Measurements from ENCODE around the gene ACOXL.
"Not testable (repeated sequence)": the region's sequence is repeated elsewhere in the genome, so short reads cannot be mapped to it uniquely, and the experiment has no call there.

The ACOXL gene

GRCh38 chr2:111048856-111049768 lies 316.7 kb downstream of the ACOXL start:
- no peak for DNase-seq

GRCh38 chr2:111049792-111050640 lies 317.6 kb downstream of the ACOXL start:
- DNase-seq, result no peak

GRCh38 chr2:111050701-111051376 lies 318.5 kb downstream of the ACOXL start:
- no peak for DNase-seq

- no peak for DNase-seq
These were observed 320.2 kb downstream of the ACOXL start for GRCh38 chr2:111052621-111053020.

GRCh38 chr2:111053266-111053665 lies 320.9 kb downstream of the ACOXL start:
- DNase-seq, result no peak

- DNase-seq, result no peak
These were observed 321.6 kb downstream of the ACOXL start for GRCh38 chr2:111053825-111054515.

- DNase-seq, result no peak
These were observed 322.7 kb downstream of the ACOXL start for GRCh38 chr2:111054791-111055691.

- DNase-seq, result no peak
These were observed 323.4 kb downstream of the ACOXL start for GRCh38 chr2:111055735-111056134.

- no peak for DNase-seq
These were observed 324.7 kb downstream of the ACOXL start for GRCh38 chr2:111057045-111057444.

GRCh38 chr2:111057721-111058120 lies 325.3 kb downstream of the ACOXL start:
- DNase-seq, result no peak

GRCh38 chr2:111058264-111058663 lies 325.9 kb downstream of the ACOXL start:
- no peak for DNase-seq

GRCh38 chr2:111061191-111061590 lies 328.8 kb downstream of the ACOXL start:
- no peak for DNase-seq

GRCh38 chr2:111062417-111062816 lies 330.0 kb downstream of the ACOXL start:
- DNase-seq, result no peak

GRCh38 chr2:111066062-111066593 lies 333.8 kb downstream of the ACOXL start:
- no peak for DNase-seq

- peak; percentile 10 for DNase-seq
These were observed 336.2 kb downstream of the ACOXL start for GRCh38 chr2:111068435-111069058.

GRCh38 chr2:111069722-111070121 lies 337.3 kb downstream of the ACOXL start:
- DNase-seq, result no peak

- DNase-seq, result no peak
These were observed 339.3 kb downstream of the ACOXL start for GRCh38 chr2:111071600-111072171.

GRCh38 chr2:111072220-111072871 lies 340.0 kb downstream of the ACOXL start:
- no peak for DNase-seq

GRCh38 chr2:111082659-111083058 lies 350.3 kb downstream of the ACOXL start:
- DNase-seq, result not testable (repeated sequence)

GRCh38 chr2:111091811-111092211 lies 359.4 kb downstream of the ACOXL start:
- no peak for DNase-seq

Data from NCI-H1105 (cell line).